AG04450 (cell line): ENCODE measurements around the gene DMXL1. TPM values are rescaled to one million over a fixed set of nuclear protein-coding genes. Genes with fewer than 3 reads are reported as not detected.

Source experiments
- CTCF ChIA-PET: fragments of 300-600, 350-600 bp; formaldehyde crosslinking; extraction: SDS; loops from one replicate; lab custom pipeline; 2022; ENCODE audit warnings: antibody characterized with exemption, inconsistent platforms; lab: Charles Lee
- POLR2A ChIA-PET: fragments of 350-600 bp; formaldehyde crosslinking; extraction: SDS; loops from one replicate; lab custom pipeline; 2021; ENCODE audit warnings: antibody characterized with exemption, inconsistent platforms; lab: Yijun Ruan, JAX
- DNase-seq: peaks from one replicate; pipeline ENCODE4 v3.0.0-alpha.2; 2011; ENCODE audit warnings: low read depth, low spot score
- H3K27ac ChIP-seq: one replicate; pipeline ENCODE4 v1.5.1; 2012; ENCODE audit warnings: low read depth, low read length, control low read depth
- H3K27me3 ChIP-seq: one replicate; pipeline ENCODE4 v1.6.0; 2012; ENCODE audit warnings: low read length; ENCODE audit not compliant: control insufficient read depth, insufficient read depth
- H3K4me3 ChIP-seq: 2 replicates; pipeline ENCODE4 v1.5.1; 2011; ENCODE audit warnings: mild to moderate bottlenecking, low read depth, low read length, control low read depth
- H3K9me3 ChIP-seq: 2 replicates; pipeline ENCODE4 v1.5.1; 2012; ENCODE audit warnings: low read length; ENCODE audit not compliant: control insufficient read depth, insufficient read depth
- polyA plus RNA-seq: library from polyadenylated mRNA; depleted of rRNA; stranded (reverse); fragments of >200 nt; gene quantifications from 2 replicates; pipeline ENCODE4 v1.2.3, GENCODE V29; 2011
- TF ChIP-seq, protein P1 (sequence below): IDR thresholded peaks from 2 replicates; pipeline ENCODE4 v1.5.1; 2011; ENCODE audit warnings: low read depth, low read length, control low read depth, inconsistent platforms

Gene DMXL1
- polyA plus RNA-seq, 1 experiment: 22.2 TPM

DNA sequence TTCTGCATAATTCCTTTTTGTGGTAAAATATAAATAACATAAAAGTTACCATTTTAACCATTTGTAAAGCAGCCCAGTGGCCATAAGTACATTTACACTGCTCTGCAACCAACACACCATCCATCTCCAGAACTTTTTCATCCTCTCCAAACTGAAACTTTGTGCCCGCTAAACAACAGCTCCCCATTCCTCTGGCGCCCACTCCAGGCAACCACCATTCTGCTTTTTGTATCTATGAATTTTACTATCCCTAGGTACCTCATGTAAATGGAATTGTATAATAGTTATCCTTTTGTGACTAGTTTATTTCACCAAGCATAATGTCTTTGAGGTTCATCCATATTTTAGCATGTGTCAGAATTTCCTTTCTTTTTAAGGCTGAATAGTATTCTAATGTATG is 141.1 kb downstream of the DMXL1 start:
- no peaks in the 10 kb centered on the region for H3K27me3 ChIP-seq
- H3K9me3 ChIP-seq: no peaks in the 10 kb centered on the region
- H3K4me3 ChIP-seq: no peak overlapping the region
- no peak for DNase-seq
- TF ChIP-seq, protein P1, sequence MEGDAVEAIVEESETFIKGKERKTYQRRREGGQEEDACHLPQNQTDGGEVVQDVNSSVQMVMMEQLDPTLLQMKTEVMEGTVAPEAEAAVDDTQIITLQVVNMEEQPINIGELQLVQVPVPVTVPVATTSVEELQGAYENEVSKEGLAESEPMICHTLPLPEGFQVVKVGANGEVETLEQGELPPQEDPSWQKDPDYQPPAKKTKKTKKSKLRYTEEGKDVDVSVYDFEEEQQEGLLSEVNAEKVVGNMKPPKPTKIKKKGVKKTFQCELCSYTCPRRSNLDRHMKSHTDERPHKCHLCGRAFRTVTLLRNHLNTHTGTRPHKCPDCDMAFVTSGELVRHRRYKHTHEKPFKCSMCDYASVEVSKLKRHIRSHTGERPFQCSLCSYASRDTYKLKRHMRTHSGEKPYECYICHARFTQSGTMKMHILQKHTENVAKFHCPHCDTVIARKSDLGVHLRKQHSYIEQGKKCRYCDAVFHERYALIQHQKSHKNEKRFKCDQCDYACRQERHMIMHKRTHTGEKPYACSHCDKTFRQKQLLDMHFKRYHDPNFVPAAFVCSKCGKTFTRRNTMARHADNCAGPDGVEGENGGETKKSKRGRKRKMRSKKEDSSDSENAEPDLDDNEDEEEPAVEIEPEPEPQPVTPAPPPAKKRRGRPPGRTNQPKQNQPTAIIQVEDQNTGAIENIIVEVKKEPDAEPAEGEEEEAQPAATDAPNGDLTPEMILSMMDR: no peak
- CTCF ChIA-PET: no interaction called here
- no peak overlapping the region for H3K27ac ChIP-seq
- POLR2A ChIA-PET: no interaction called here

- H3K4me3 ChIP-seq: no peak overlapping the region
- H3K27ac ChIP-seq: no peak overlapping the region
- H3K27me3 ChIP-seq: no peaks in the 10 kb centered on the region
- TF ChIP-seq, protein P1: no peak
- H3K9me3 ChIP-seq: no peaks in the 10 kb centered on the region
- ChIA-PET CTCF (no interaction called here), POLR2A (no interaction called here)
- no peak for DNase-seq
These were observed 141.8 kb downstream of the DMXL1 start for GRCh38 chr5:119212676-119213075.

DNA sequence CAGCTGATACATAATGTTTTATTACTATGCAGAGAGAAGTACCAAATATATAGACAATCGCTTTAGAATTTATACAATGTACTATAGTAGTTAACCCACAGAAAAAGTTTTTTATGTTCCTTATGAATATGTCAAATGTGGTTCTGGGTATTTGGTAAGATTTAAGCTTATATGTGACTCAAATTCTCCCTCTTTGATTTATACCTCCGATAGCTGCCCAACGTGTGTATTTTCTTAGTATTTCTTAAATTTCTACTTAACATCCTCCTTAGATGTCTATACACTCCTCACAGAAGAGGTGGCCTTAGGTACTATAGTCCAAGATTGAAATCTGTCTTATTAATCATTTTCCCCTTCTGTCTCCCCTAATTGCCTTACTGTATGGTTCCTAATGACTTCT is 146.3 kb downstream of the DMXL1 start:
- Histone ChIP-seq H3K9me3 (no peaks in the 10 kb centered on the region), H3K4me3 (no peak overlapping the region), H3K27me3 (no peaks in the 10 kb centered on the region), H3K27ac (no peak overlapping the region)
- CTCF ChIA-PET: interaction anchor here (1.7 to 4.5 kb wide), 2 partner anchors 195 to 229 kb away, joined by 5 to 23 read pairs; partner anchors contain the start of gene DTWD2
- POLR2A ChIA-PET: no interaction called here
- TF ChIP-seq, protein P1: no peak
- no peak for DNase-seq

GRCh38 chr5:119218830-119219782 is 148.2 kb downstream of the DMXL1 start:
- no peak overlapping the region for H3K4me3 ChIP-seq
- H3K9me3 ChIP-seq: no peaks in the 10 kb centered on the region
- no peak for DNase-seq
- CTCF ChIA-PET: interaction anchor here (0.6 to 4.5 kb wide), 2 partner anchors 173 to 193 kb away, joined by 3 to 23 read pairs; no protein-coding TSS in a partner anchor
- POLR2A ChIA-PET: no interaction called here
- H3K27ac ChIP-seq: no peak overlapping the region
- no peaks in the 10 kb centered on the region for H3K27me3 ChIP-seq
- TF ChIP-seq, protein P1: no peak
